HG02938 (cell line): ENCODE measurements around the gene COL16A1.

Source experiments
- ATAC-seq: cut with Tn5 transposase; IDR thresholded peaks from one replicate; pipeline ENCODE4 v1.9.1; 2021; ENCODE audit warnings: mild to moderate bottlenecking, moderate library complexity; ENCODE audit not compliant: unreplicated experiment

Gene COL16A1

GRCh38 chr1:31651089-31651420 is 52.8 kb downstream of the COL16A1 start:
- ATAC-seq, result no peak

GRCh38 chr1:31650161-31651088 is 53.4 kb downstream of the COL16A1 start:
- no peak for ATAC-seq

- no peak for ATAC-seq
Observed at GRCh38 chr1:31648641-31649357, 55.0 kb downstream of the COL16A1 start.

DNA sequence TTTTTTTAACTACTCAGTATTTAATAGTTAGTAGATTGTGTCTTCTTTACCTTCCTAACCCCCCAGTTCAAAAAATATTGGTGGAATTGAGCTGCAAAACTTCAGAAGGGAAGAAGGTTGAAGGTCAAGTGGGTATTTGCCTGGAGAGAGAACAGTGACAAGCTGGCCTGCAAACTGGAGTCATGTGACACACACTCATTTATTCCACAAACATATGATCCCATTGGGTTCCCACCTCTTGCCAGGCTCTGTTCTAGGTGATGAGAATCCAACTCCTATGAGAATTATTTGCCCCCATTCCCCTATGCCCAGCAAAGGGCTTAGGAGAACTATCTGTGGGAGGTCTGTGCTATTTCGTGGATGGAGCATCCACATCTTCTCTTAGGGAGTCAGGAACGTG is 55.6 kb downstream of the COL16A1 start:
- ATAC-seq, result no peak

- ATAC-seq, result no peak
Observed at GRCh38 chr1:31647106-31647505, 56.7 kb downstream of the COL16A1 start.

- no peak for ATAC-seq
Observed at GRCh38 chr1:31646259-31646960, 57.4 kb downstream of the COL16A1 start.

GRCh38 chr1:31645274-31645568 is 58.6 kb downstream of the COL16A1 start:
- ATAC-seq, result no peak

DNA sequence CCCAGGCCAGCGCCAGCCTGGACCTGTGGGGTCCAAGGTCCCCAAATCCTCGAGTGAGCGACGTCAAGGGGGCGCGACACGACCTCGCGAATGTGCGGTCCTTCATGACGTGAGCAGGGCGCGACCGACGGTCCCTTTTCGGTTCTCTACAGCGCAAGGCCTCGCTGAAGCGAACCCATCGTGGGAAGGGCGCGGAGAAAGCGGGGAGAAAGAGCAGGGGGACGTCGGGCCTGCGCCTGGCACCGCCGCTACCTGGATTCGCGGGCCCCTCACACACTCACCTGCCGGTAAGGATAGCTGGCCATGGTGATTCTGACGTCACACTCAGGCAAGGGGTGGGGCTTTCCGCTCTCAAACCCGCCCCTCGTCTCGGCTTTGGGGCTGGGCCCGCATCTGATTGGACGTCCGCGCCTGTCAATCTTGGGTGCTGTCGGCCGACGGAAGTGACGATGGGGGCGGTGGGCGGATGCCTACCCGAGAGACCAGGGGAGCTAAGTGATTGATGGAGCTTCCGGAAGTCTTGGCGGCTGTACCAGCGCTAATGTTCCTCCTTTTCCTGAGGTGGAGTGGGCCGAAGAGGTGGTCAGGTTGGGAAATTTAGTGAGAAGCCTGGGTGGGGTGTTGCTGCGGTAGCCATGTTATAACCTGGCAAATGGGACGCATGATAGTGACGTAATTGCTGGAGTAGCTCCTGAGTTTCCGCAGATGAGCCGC is 59.1 kb downstream of the COL16A1 start, which contains the start of gene PEF1:
Gene PEF1, minus strand, starts transcription at position 317 of the 714 bp plus-strand sequence. Its CDS starts 12 bp downstream, at position 305.
- peak; percentile 89 for ATAC-seq

DNA sequence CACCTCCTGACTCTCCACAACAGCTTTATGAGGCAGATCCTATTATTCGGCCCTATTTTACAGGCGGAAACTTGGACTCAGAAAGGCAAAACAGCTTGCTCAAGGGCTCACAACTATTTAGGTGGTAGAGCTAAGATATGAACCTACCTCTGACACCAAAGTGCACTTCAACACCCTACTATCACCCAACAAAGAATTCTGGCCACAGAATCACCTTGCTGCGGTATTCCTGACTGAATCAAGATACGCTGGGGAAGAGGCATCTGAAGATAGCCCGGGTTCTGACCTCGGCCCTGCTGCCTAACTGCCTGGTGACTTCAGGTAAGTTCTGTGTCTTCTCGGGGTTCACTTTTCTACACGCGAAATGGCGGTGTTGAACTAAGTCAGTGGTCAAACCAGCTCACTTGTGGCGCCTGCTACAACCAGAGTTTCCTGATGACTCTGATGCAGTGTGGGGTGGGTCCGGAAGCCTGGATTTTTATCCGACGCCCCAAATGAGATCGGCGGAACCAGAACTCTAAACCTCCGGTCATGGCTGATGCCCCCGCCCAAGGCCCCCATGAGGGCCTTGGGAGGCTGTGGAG is 59.7 kb downstream of the COL16A1 start:
- no peak for ATAC-seq

GRCh38 chr1:31642897-31643296 is 60.9 kb downstream of the COL16A1 start:
- no peak for ATAC-seq

DNA sequence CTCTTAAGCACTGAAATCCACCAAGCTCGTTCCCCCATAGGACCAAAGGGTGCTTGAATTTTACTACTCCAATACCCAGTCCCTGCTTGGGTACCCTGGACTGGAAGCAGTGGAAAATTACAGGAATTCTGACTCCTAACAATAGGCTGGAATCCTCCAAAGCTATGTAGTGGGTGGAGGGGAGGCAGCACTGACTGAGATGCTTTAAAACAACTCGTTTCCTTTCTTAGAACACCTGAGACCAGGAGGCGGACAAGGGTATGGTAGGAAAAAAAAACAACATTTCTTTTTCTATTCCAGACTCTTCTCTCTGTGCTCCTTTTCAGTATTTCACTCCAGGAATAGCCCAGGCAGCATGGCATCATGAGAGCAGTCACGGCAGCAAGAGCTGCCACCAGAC is 61.5 kb downstream of the COL16A1 start:
- ATAC-seq, result no peak

GRCh38 chr1:31640964-31641363 is 62.9 kb downstream of the COL16A1 start:
- ATAC-seq, result no peak

GRCh38 chr1:31640179-31640578 is 63.6 kb downstream of the COL16A1 start:
- ATAC-seq, result no peak

GRCh38 chr1:31639543-31639942 is 64.3 kb downstream of the COL16A1 start:
- ATAC-seq, result no peak

DNA sequence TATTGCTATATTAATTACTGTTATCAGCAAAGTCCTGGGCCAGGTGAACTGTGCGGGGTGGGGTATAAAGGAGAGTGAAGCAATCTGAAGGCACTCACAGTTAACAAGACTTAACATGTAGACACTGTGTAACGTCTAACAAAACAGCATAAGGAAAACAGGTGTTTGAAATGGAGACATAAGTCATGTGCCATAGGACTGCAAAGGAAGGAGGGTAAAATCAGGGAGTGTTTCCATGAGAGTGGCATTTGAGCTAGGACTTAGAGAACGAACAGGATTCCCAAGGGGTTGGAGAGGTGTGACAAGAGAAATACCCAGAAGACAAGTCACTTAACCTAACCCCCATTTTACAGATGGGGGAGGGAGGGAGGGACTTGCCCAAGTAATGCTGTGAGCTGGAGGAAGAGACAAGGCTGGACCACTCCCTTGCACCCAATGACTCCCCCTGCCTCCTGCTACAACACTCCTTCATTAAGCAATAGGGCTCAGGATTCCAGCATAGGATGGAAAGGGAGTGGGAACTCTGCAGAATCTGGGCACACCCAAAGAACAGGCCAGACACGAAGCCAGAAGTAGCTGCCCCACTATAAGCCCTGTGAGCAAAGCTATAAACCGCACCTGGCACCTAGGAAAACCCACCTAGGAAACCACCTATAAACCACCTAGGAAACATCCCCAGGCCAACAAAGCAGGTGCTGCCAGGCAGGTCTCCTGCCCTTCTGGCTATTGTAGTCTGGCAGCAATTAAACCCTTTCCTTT is 65.7 kb downstream of the COL16A1 start:
- no peak for ATAC-seq

DNA sequence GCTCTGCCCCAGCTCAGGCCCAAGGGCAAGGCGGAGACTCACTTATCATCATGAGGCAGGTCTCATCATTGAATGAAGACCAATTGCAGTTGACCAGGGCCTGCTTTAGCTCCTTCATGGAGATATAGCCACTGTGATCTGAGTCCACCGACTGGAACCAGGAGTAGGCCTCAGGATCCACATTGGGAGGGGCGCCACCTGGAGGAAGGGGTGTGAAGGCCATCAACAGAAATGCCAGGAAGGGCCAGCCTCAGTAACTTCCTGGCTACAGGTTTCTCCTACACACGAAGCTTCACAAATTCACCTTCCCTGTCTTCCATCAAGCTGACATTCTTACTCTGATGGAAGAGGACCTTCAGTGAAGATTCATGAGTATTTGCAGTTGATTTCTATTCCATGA is 70.7 kb downstream of the COL16A1 start:
- no peak for ATAC-seq

DNA sequence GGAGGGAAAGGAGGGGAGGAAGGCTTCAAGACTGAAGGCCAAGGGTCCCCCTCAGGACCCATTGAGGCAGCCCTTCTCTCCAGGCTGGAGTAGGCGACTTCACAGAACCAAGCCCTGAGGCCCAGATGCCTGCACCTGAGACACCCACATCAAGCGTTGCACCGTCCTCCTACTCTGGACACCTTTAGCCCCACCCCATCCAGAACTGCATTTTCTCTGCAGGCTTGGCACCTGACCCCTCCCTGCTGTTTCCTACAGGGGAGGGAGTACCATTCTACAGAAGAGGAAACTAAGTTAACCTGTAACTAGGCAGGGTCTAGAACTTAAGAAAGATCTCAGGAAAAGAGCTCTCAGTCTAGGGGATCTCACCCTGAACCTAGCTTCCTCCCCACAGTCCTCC is 71.2 kb downstream of the COL16A1 start:
- ATAC-seq, result no peak

DNA sequence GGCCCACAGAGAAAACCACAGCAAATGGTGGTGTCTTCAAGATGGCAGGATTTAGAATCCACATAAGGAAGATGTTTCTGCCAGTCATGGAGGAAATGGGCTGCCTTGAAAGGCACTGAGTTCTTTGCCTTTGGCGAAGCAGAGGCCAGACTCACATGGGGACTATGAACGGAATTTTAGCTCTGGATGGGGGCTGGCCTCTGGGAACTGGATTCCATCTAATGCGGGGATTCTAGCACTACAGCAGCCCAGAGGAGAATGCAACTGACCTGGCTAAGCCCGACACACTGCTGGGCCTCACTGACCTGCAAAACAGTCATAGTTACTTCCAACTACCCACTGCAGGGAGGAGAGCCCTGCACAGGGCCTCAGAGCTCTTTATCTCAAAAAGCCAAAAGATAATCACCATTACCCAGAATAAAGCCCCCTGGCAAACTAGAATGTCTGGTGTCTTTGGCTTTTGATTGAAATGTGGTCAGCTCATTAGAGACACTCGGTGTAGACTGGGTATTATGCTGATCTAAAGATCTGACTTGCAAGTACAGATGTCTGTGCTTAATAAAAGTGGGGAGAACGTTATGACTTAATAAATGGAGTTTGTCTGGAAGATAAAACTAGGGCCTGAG is 74.8 kb downstream of the COL16A1 start:
- no peak for ATAC-seq

DNA sequence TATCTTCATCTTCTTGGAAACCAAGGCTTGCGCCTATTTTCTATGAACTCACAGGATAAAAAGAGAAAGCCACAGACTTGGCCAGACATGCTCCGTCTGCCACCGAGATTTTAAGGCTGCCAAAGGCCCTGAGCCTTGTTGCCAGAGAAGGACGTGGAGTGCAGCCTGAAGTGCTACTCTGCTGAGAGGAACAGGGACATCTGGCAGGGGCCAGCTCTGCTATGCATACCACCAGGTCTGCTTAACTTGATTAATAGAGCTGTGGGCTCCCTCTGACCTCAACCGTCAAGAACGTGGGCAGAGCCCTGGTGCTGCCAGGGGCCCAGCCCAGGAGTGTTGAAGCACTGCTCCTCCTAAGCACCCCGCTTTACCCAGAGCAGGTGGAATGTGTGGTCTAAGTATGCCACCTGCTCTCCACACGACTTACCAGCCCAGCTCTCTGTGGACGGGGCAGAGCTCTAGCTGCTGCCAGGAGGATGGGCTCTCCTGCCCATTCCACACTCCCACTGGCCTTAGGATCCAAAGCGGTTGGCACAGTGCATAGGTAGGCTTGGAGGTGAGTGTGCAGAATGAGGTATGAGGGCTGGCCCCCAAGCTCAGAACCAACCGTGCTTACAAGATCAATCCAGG is 75.8 kb downstream of the COL16A1 start:
- no peak for ATAC-seq
